HepG2 (cell line): Measurements from ENCODE around the gene PPP1R12C.

ENCODE experiments used
- ARNT ChIP-seq: fragments of 450-650 bp; IDR thresholded peaks from 2 replicates; pipeline ENCODE4 v1.6.1; 2017
- CTCF ChIP-seq: sonication (generic); formaldehyde crosslinking; IDR thresholded peaks from 2 replicates; pipeline ENCODE4 v1.5.0; 2020; ENCODE audit warnings: mild to moderate bottlenecking, missing genetic modification reagents, moderate library complexity
- RFX3 ChIP-seq: IDR thresholded peaks from 2 replicates; pipeline ENCODE4 v1.6.1; 2016; ENCODE audit warnings: missing biosample characterization, missing genetic modification reagents
- STAT5B ChIP-seq: sonication (generic); formaldehyde crosslinking; IDR thresholded peaks from 2 replicates; pipeline ENCODE4 v1.4.0; 2020; ENCODE audit warnings: missing genetic modification reagents
- ZNF34 ChIP-seq: sonication (generic); formaldehyde crosslinking; IDR thresholded peaks from 2 replicates; pipeline ENCODE4 v1.4.0; 2020; ENCODE audit warnings: mild to moderate bottlenecking, missing genetic modification reagents, borderline replicate concordance
- ZNF350 ChIP-seq: sonication (generic); formaldehyde crosslinking; IDR thresholded peaks from 2 replicates; pipeline ENCODE4 v1.4.0; 2020; ENCODE audit warnings: mild to moderate bottlenecking, low read depth, missing genetic modification reagents, borderline replicate concordance
- ZSCAN12 ChIP-seq: sonication (generic); formaldehyde crosslinking; IDR thresholded peaks from 2 replicates; pipeline ENCODE4 v1.9.0; 2021; ENCODE audit warnings: mild to moderate bottlenecking, missing genetic modification reagents

GRCh38 chr19:55077106-55077505, 40.3 kb downstream of the PPP1R12C start:
- TF ChIP-seq ZNF350 (CRISPR knock-in tag): no peak
- no peak for TF ChIP-seq RFX3 (CRISPR knock-in tag)
- no peak for TF ChIP-seq ZNF34 (CRISPR knock-in tag)
- no peak for TF ChIP-seq ZSCAN12 (CRISPR knock-in tag)
- no peak for TF ChIP-seq CTCF (CRISPR knock-in tag)
- no peak for TF ChIP-seq STAT5B (CRISPR knock-in tag)
- TF ChIP-seq ARNT: no peak
